ENCODE measurements around the gene PEX14. TPM values are rescaled to one million over a fixed set of nuclear protein-coding genes. Genes with fewer than 3 reads are reported as not detected.

The PEX14 gene
- total RNA-seq, 1 experiment from 2014 or later, result 36.0 TPM

- ChIA-PET CTCF (interaction anchor here (0.7 kb wide), 1 partner anchor 122 kb away, joined by 3 read pairs; no protein-coding TSS in a partner anchor), POLR2A (no interaction called here)
- no peak for TF ChIP-seq CTCF (IDR thresholded peaks at IDR 0.05)
- TF ChIP-seq TCF7L2 (IDR thresholded peaks at IDR 0.05; ENCODE audit: low read depth, low read length), result no peak
- TF ChIP-seq POLR2AphosphoS5 (IDR thresholded peaks at IDR 0.05; ENCODE audit: low read depth, low read length), result no peak
- TF ChIP-seq SIN3A (IDR thresholded peaks at IDR 0.05; ENCODE audit: borderline replicate concordance, insufficient read depth, low read depth, low read length), result no peak
- TF ChIP-seq REST (IDR thresholded peaks at IDR 0.05; ENCODE audit: insufficient read depth in 1 of 2, low read depth in 2 of 2, low read length in 1 of 2), result no peak
- no TSS peak for BruUV-seq (replicated peaks)
- in situ Hi-C loops (cut with HindIII; ENCODE audit: low pct_unique_long_range_greater_than_20kb, low sequenced_read_pairs), result no loop called here
- Histone ChIP-seq H3K36me3 (ENCODE audit: control insufficient read depth, insufficient read depth, low read length) (no peaks in the 10 kb centered on the region), H3K9me3 (ENCODE audit: control insufficient read depth, insufficient read depth, low read depth, low read length) (no peaks in the 10 kb centered on the region), H3K27ac (ENCODE audit: low read length) (no peak overlapping the region), H3K4me1 (ENCODE audit: control insufficient read depth, insufficient read depth, low read length) (peaks cover 2% of the 10 kb centered on the region), H3K27me3 (ENCODE audit: control insufficient read depth, insufficient read depth, low read length) (no peaks in the 10 kb centered on the region), H3K4me3 (ENCODE audit: low read depth in 2 of 2, low read length in 2 of 2) (no peak overlapping the region)
- intact Hi-C loops (cut with micrococcal nuclease; ENCODE audit: unreplicated experiment), result loop anchor here (10.0 kb wide), 1 partner anchor 115 kb away; no protein-coding TSS in a partner anchor
- no peak for DNase-seq (ENCODE audit: low read depth, low spot score)
- peak; percentile 38; the same call in 1 of the 2 replicates for ATAC-seq
Observed at GRCh38 chr1:10629816-10630571, 155.2 kb downstream of the PEX14 start.

- in situ Hi-C loops (cut with HindIII; ENCODE audit: low pct_unique_long_range_greater_than_20kb, low sequenced_read_pairs) (no loop called here), intact Hi-C loops (cut with micrococcal nuclease; ENCODE audit: unreplicated experiment) (no loop called here)
- no peaks in the 10 kb centered on the region for H3K27me3 ChIP-seq (ENCODE audit: control insufficient read depth, insufficient read depth, low read length)
- H3K9me3 ChIP-seq (ENCODE audit: control insufficient read depth, insufficient read depth, low read depth, low read length), result no peaks in the 10 kb centered on the region
- TF ChIP-seq SIN3A (IDR thresholded peaks at IDR 0.05; ENCODE audit: borderline replicate concordance, insufficient read depth, low read depth, low read length) (no peak), TCF7L2 (IDR thresholded peaks at IDR 0.05; ENCODE audit: low read depth, low read length) (no peak), CTCF (IDR thresholded peaks at IDR 0.05) (no peak), REST (IDR thresholded peaks at IDR 0.05; ENCODE audit: insufficient read depth in 1 of 2, low read depth in 2 of 2, low read length in 1 of 2) (no peak), POLR2AphosphoS5 (IDR thresholded peaks at IDR 0.05; ENCODE audit: low read depth, low read length) (no peak)
- H3K27ac ChIP-seq (ENCODE audit: low read length), result no peak overlapping the region
- POLR2A ChIA-PET, result no interaction called here
- H3K4me1 ChIP-seq (ENCODE audit: control insufficient read depth, insufficient read depth, low read length), result peaks cover 8% of the 10 kb centered on the region
- ATAC-seq (no peak), DNase-seq (ENCODE audit: low read depth, low spot score) (no peak)
- no TSS peak for BruUV-seq (replicated peaks)
- H3K36me3 ChIP-seq (ENCODE audit: control insufficient read depth, insufficient read depth, low read length), result no peaks in the 10 kb centered on the region
- CTCF ChIA-PET, result interaction anchor here (0.5 to 0.7 kb wide), 3 partner anchors 22 to 122 kb away, joined by 3 to 4 read pairs (median 4); no protein-coding TSS in a partner anchor
- no peak overlapping the region for H3K4me3 ChIP-seq (ENCODE audit: low read depth in 2 of 2, low read length in 2 of 2)
Observed at GRCh38 chr1:10630661-10631120, 155.9 kb downstream of the PEX14 start.

Data from Panc1 (cell line).